ENCODE data around the gene PAX2. TPM values are rescaled to one million over a fixed set of nuclear protein-coding genes. Genes with fewer than 3 reads are reported as not detected.

PAX2 gene
- total RNA-seq, 1 experiment from 2014 or later = not detected

- Histone ChIP-seq H3K27me3 (ENCODE audit: insufficient read depth, low read length) (peaks cover 7% of the 10 kb centered on the region; the same call in 1 of the 2 replicates), H3K14ac (ENCODE audit: insufficient read depth, low read length) (no peak overlapping the region), H2BK20ac (ENCODE audit: low read depth, low read length, poor library complexity, severe bottlenecking) (no peak overlapping the region), H2BK120ac (ENCODE audit: low read depth, low read length, poor library complexity, severe bottlenecking) (no peak overlapping the region), H3K4ac (ENCODE audit: low read depth, low read length) (no peak overlapping the region), H2BK12ac (ENCODE audit: insufficient read length, low read depth, low read length) (no peak overlapping the region), H3K79me1 (ENCODE audit: insufficient read depth, low read depth, low read length, poor library complexity, severe bottlenecking) (no peaks in the 10 kb centered on the region), H3K9me3 (ENCODE audit: control insufficient read depth, low read depth, low read length) (no peaks in the 10 kb centered on the region), H4K91ac (ENCODE audit: insufficient read length, low read depth, low read length) (no peak overlapping the region), H2AK5ac (ENCODE audit: insufficient read length, low read length) (no peak overlapping the region), H3K23me2 (ENCODE audit: insufficient read length, low read depth, low read length, poor library complexity, severe bottlenecking) (no peaks in the 10 kb centered on the region), H3K79me2 (ENCODE audit: insufficient read depth, low read length) (no peaks in the 10 kb centered on the region), H3K4me1 (ENCODE audit: insufficient read depth, low read length) (no peaks in the 10 kb centered on the region), H3K4me2 (ENCODE audit: insufficient read depth, insufficient read length, low read length) (no peak overlapping the region), H3K27ac (ENCODE audit: insufficient read length, low read depth, low read length) (no peak overlapping the region), H3K56ac (ENCODE audit: insufficient read length, low read depth, low read length) (no peak overlapping the region), H4K20me1 (ENCODE audit: control insufficient read depth, insufficient read depth, insufficient read length) (no peaks in the 10 kb centered on the region), H3T11ph (ENCODE audit: low read length) (no peak overlapping the region), H2BK5ac (ENCODE audit: insufficient read length, low read length) (no peak overlapping the region), H2AFZ (ENCODE audit: low read length) (no peak overlapping the region), H4K5ac (ENCODE audit: insufficient read length, low read depth, low read length) (no peak overlapping the region), H2BK15ac (ENCODE audit: low read depth, low read length) (no peak overlapping the region), H3K18ac (ENCODE audit: insufficient read length, low read depth, low read length) (no peak overlapping the region), H3K9ac (ENCODE audit: extremely low read depth, insufficient read length, low read length) (no peak overlapping the region), H3K23ac (ENCODE audit: insufficient read length, low read depth, low read length) (no peak overlapping the region), H4K8ac (replicated peaks; ENCODE audit: insufficient read length, low read depth, low read length) (no peak overlapping the region)
- H3K36me3 Mint-ChIP-seq (ENCODE audit: insufficient read depth in 1 of 3, low read depth in 3 of 3) = no peaks in the 10 kb centered on the region
- TF ChIP-seq CTCF (conservative IDR thresholded peaks at IDR 0.05) = no peak
- H3K27me3 Mint-ChIP-seq (ENCODE audit: low read depth) = peaks cover 99% of the 10 kb centered on the region
- H3K27ac Mint-ChIP-seq = no peak overlapping the region
- WGBS (ENCODE audit: extremely low coverage, insufficient read length, low lambda C conversion rate) = 100% methylated on average over 2 of the region's 6 CpGs
- DNase-seq = no peak
- no peaks in the 10 kb centered on the region; a peak in 2 of 5 replicates for H3K9me3 Mint-ChIP-seq
- no peak overlapping the region; a peak in 1 of 5 replicates for H3K4me3 Mint-ChIP-seq
- peaks cover 0 to 11% of the 10 kb centered on the region in 2 experiments; a peak in 1 of 4 replicates for H3K4me1 Mint-ChIP-seq
These were observed 114.0 kb downstream of the PAX2 start for GRCh38 chr10:100859484-100859763.
